H9 (cell line): ENCODE data around the gene ZIC5. TPM values are rescaled to one million over a fixed set of nuclear protein-coding genes. Genes with fewer than 3 reads are reported as not detected.

Source experiments
- DNase-seq: peaks from one replicate; pipeline ENCODE4 v3.0.0-alpha.2; 2017
- H2AFZ ChIP-seq: one replicate; pipeline ENCODE4 v1.6.1; 2013; ENCODE audit warnings: mild to moderate bottlenecking, low read length, control low read depth, moderate library complexity
- H2AK5ac ChIP-seq: 2 replicates; pipeline ENCODE4 v1.6.1; 2013; ENCODE audit warnings: low read length, control low read depth, mixed read lengths; ENCODE audit not compliant: insufficient read length
- H2BK120ac ChIP-seq: one replicate; pipeline ENCODE4 v1.6.1; 2013; ENCODE audit warnings: low read depth, mild to moderate bottlenecking, low read length, control low read depth, inconsistent platforms; ENCODE audit not compliant: poor library complexity, severe bottlenecking
- H2BK12ac ChIP-seq: 2 replicates; pipeline ENCODE4 v1.6.1; 2013; ENCODE audit warnings: low read length, control low read depth, mixed read lengths, low read depth; ENCODE audit not compliant: insufficient read length
- H2BK15ac ChIP-seq: 2 replicates; pipeline ENCODE4 v1.6.1; 2013; ENCODE audit warnings: low read depth, low read length, control low read depth
- H2BK20ac ChIP-seq: one replicate; pipeline ENCODE4 v1.6.1; 2013; ENCODE audit warnings: low read depth, mild to moderate bottlenecking, low read length, control low read depth, inconsistent platforms; ENCODE audit not compliant: poor library complexity, severe bottlenecking
- H2BK5ac ChIP-seq: 2 replicates; pipeline ENCODE4 v1.6.1; 2013; ENCODE audit warnings: low read length, control low read depth, mixed read lengths; ENCODE audit not compliant: insufficient read length
- H3K14ac ChIP-seq: 2 replicates; pipeline ENCODE4 v1.6.1; 2013; ENCODE audit warnings: low read length, control low read depth; ENCODE audit not compliant: insufficient read depth
- H3K18ac ChIP-seq: 2 replicates; pipeline ENCODE4 v1.6.1; 2013; ENCODE audit warnings: low read depth, mild to moderate bottlenecking, mixed read lengths, low read length, control low read depth; ENCODE audit not compliant: insufficient read length
- H3K23ac ChIP-seq: 2 replicates; pipeline ENCODE4 v1.6.1; 2013; ENCODE audit warnings: low read length, control low read depth, mixed read lengths, low read depth; ENCODE audit not compliant: insufficient read length
- H3K23me2 ChIP-seq: 2 replicates; pipeline ENCODE4 v1.6.1; 2013; ENCODE audit warnings: low read depth, mild to moderate bottlenecking, mixed read lengths, low read length, control low read depth; ENCODE audit not compliant: insufficient read length, poor library complexity, severe bottlenecking
- H3K27ac ChIP-seq: 2 replicates; pipeline ENCODE4 v1.5.1; 2013; ENCODE audit warnings: low read length, control low read depth, mixed read lengths, low read depth; ENCODE audit not compliant: insufficient read length
- H3K27me3 ChIP-seq: 2 replicates; pipeline ENCODE4 v1.6.1; 2013; ENCODE audit warnings: low read length, control low read depth, inconsistent platforms; ENCODE audit not compliant: insufficient read depth
- H3K4ac ChIP-seq: 2 replicates; pipeline ENCODE4 v1.6.1; 2013; ENCODE audit warnings: low read depth, mild to moderate bottlenecking, control low read depth, inconsistent platforms, low read length, moderate library complexity
- H3K4me1 ChIP-seq: 2 replicates; pipeline ENCODE4 v1.6.1; 2013; ENCODE audit warnings: low read length, control low read depth, inconsistent platforms; ENCODE audit not compliant: insufficient read depth
- H3K4me2 ChIP-seq: 2 replicates; pipeline ENCODE4 v1.6.1; 2013; ENCODE audit warnings: low read length, control low read depth, mixed read lengths; ENCODE audit not compliant: insufficient read length, insufficient read depth
- H3K56ac ChIP-seq: 2 replicates; pipeline ENCODE4 v1.6.1; 2013; ENCODE audit warnings: low read depth, mild to moderate bottlenecking, mixed read lengths, low read length, control low read depth; ENCODE audit not compliant: insufficient read length
- H3K79me1 ChIP-seq: 2 replicates; pipeline ENCODE4 v1.6.1; 2013; ENCODE audit warnings: low read depth, mild to moderate bottlenecking, moderate library complexity, low read length, control low read depth, inconsistent platforms; ENCODE audit not compliant: insufficient read depth, poor library complexity, severe bottlenecking
- H3K79me2 ChIP-seq: 2 replicates; pipeline ENCODE4 v1.6.1; 2013; ENCODE audit warnings: low read length, control low read depth, inconsistent platforms; ENCODE audit not compliant: insufficient read depth
- H3K9ac ChIP-seq: 2 replicates; pipeline ENCODE4 v1.6.1; 2013; ENCODE audit warnings: low read length, control low read depth, mixed read lengths; ENCODE audit not compliant: insufficient read length; ENCODE audit errors: extremely low read depth
- H3K9me3 ChIP-seq: one replicate; pipeline ENCODE4 v1.6.1; 2013; ENCODE audit warnings: low read depth, low read length, inconsistent platforms; ENCODE audit not compliant: control insufficient read depth
- H3T11ph ChIP-seq: one replicate; pipeline ENCODE4 v1.6.1; 2013; ENCODE audit warnings: mild to moderate bottlenecking, low read length, control low read depth, inconsistent platforms
- H4K20me1 ChIP-seq: one replicate; pipeline ENCODE4 v1.6.1; 2013; ENCODE audit not compliant: control insufficient read depth, insufficient read length, insufficient read depth
- H4K5ac ChIP-seq: 2 replicates; pipeline ENCODE4 v1.6.1; 2013; ENCODE audit warnings: low read depth, mild to moderate bottlenecking, mixed read lengths, low read length, control low read depth; ENCODE audit not compliant: insufficient read length
- H4K8ac ChIP-seq: replicated peaks from 2 replicates; pipeline ENCODE4 v1.6.1; 2013; ENCODE audit warnings: low read length, control low read depth, mixed read lengths, low read depth; ENCODE audit not compliant: insufficient read length
- H4K91ac ChIP-seq: 2 replicates; pipeline ENCODE4 v1.6.1; 2013; ENCODE audit warnings: low read depth, mild to moderate bottlenecking, moderate library complexity, mixed read lengths, low read length, control low read depth; ENCODE audit not compliant: insufficient read length
- H3K27ac Mint-ChIP-seq, 3 experiments: 2 replicates in 2 of 3; 3 replicates in 1 of 3; pipeline ENCODE4 v1.8.0; 2020 to 2021; ENCODE audit warnings: mixed read lengths in 3 of 3, mild to moderate bottlenecking in 1 of 3, moderate library complexity in 1 of 3
- H3K27me3 Mint-ChIP-seq: 2 replicates; pipeline ENCODE4 v1.8.0; 2021; ENCODE audit warnings: low read depth, mild to moderate bottlenecking, moderate library complexity, mixed read lengths
- H3K36me3 Mint-ChIP-seq, 3 experiments: 2 replicates in 2 of 3; 3 replicates in 1 of 3; pipeline ENCODE4 v1.8.0; 2020 to 2021; ENCODE audit warnings: low read depth in 3 of 3, mixed read lengths in 3 of 3; ENCODE audit not compliant: insufficient read depth in 1 of 3
- H3K4me1 Mint-ChIP-seq, 2 experiments: 2 replicates each; pipeline ENCODE4 v1.8.0; 2020; ENCODE audit warnings: mixed read lengths in 2 of 2
- H3K4me3 Mint-ChIP-seq, 2 experiments: 2 replicates in 1 of 2; 3 replicates in 1 of 2; pipeline ENCODE4 v1.8.0; 2020 to 2021; ENCODE audit warnings: mild to moderate bottlenecking in 2 of 2, mixed read lengths in 2 of 2, moderate library complexity in 1 of 2
- H3K9me3 Mint-ChIP-seq, 2 experiments: 2 replicates in 1 of 2; 3 replicates in 1 of 2; pipeline ENCODE4 v1.8.0; 2020; ENCODE audit warnings: mild to moderate bottlenecking in 2 of 2, mixed read lengths in 2 of 2, moderate library complexity in 1 of 2
- WGBS: extraction: QIAGEN DNeasy Blood & Tissue Kit; methylation state at CpG from one replicate; pipeline ENCODE4 v1.1.7; 2013; ENCODE audit warnings: missing lambda C conversion rate, low lambda C conversion rate, mixed read lengths; ENCODE audit not compliant: insufficient read length; ENCODE audit errors: extremely low coverage; 5-methylcytosine and 5-hydroxymethylcytosine counted together
- total RNA-seq: library from RNA; stranded (reverse); gene quantifications from 2 replicates; pipeline ENCODE4 v1.2.1, GENCODE V29; 2021
- TF ChIP-seq, protein P1 (sequence below): fragments of 200-600 bp; sonication (generic); conservative IDR thresholded peaks from 3 replicates; pipeline ENCODE4 v1.8.0; 2021; ENCODE audit warnings: antibody characterized with exemption, mild to moderate bottlenecking

The ZIC5 gene
- total RNA-seq, 1 experiment from 2014 or later = 51.9 TPM

DNA sequence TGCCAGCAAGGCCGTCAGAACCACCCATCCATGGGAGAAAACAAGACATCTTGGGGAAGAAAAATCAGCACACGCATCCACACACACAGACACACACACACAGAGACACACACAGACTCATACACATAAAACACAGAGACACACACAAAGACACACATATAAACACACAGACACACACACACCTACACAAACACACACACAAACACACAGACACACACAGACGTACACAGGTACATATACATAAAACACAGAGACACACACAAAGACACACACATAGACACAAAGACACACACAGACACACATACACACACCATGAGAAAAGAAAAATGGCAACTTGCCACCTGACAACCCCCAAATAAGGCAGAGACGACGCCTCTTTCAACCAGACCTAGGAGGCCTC, 40.6 kb downstream of the ZIC5 start:
- H3K9me3 Mint-ChIP-seq = no peaks in the 10 kb centered on the region; a peak in 2 of 5 replicates
- WGBS = no CpG with 5 or more reads among the region's 5 CpGs

More for the DNA sequence above, 40.6 kb downstream of the ZIC5 start:
- H3T11ph ChIP-seq = no peak overlapping the region
- H2BK5ac ChIP-seq = no peak overlapping the region
- H2BK120ac ChIP-seq = no peak overlapping the region
- no peaks in the 10 kb centered on the region for H3K36me3 Mint-ChIP-seq
- TF ChIP-seq, protein P1, sequence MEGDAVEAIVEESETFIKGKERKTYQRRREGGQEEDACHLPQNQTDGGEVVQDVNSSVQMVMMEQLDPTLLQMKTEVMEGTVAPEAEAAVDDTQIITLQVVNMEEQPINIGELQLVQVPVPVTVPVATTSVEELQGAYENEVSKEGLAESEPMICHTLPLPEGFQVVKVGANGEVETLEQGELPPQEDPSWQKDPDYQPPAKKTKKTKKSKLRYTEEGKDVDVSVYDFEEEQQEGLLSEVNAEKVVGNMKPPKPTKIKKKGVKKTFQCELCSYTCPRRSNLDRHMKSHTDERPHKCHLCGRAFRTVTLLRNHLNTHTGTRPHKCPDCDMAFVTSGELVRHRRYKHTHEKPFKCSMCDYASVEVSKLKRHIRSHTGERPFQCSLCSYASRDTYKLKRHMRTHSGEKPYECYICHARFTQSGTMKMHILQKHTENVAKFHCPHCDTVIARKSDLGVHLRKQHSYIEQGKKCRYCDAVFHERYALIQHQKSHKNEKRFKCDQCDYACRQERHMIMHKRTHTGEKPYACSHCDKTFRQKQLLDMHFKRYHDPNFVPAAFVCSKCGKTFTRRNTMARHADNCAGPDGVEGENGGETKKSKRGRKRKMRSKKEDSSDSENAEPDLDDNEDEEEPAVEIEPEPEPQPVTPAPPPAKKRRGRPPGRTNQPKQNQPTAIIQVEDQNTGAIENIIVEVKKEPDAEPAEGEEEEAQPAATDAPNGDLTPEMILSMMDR = no peak
- no peak overlapping the region for H4K8ac ChIP-seq
- no peak overlapping the region for H3K27ac ChIP-seq
- H3K23me2 ChIP-seq = no peaks in the 10 kb centered on the region
- DNase-seq = no peak
- no peaks in the 10 kb centered on the region for H3K9me3 ChIP-seq
- peak overlapping the region in 1 of 3 experiments; percentile 3; a peak in 2 of 7 replicates for H3K27ac Mint-ChIP-seq
- H4K91ac ChIP-seq = no peak overlapping the region
- H3K27me3 Mint-ChIP-seq = no peaks in the 10 kb centered on the region
- no peak overlapping the region for H2AFZ ChIP-seq
- H3K4me3 Mint-ChIP-seq = peak overlapping the region in 1 of 2 experiments; percentile 2; a peak in 1 of 5 replicates
- H3K27me3 ChIP-seq = no peaks in the 10 kb centered on the region
- H2BK12ac ChIP-seq = no peak overlapping the region
- peaks cover 22 to 23% of the 10 kb centered on the region in 2 experiments for H3K4me1 Mint-ChIP-seq
- H3K23ac ChIP-seq = no peak overlapping the region
- H3K14ac ChIP-seq = no peak overlapping the region
- H3K4me1 ChIP-seq = no peaks in the 10 kb centered on the region
- H3K9ac ChIP-seq = no peak overlapping the region
- no peak overlapping the region for H3K4ac ChIP-seq
- H2BK15ac ChIP-seq = no peak overlapping the region
- no peak overlapping the region for H2AK5ac ChIP-seq
- H3K56ac ChIP-seq = no peak overlapping the region
- no peak overlapping the region for H4K5ac ChIP-seq
- H3K79me2 ChIP-seq = no peaks in the 10 kb centered on the region
- no peak overlapping the region for H3K18ac ChIP-seq
- no peaks in the 10 kb centered on the region for H4K20me1 ChIP-seq
- H2BK20ac ChIP-seq = no peak overlapping the region
- H3K4me2 ChIP-seq = no peak overlapping the region
- no peaks in the 10 kb centered on the region for H3K79me1 ChIP-seq
